GM10248 (cell line): Measurements from ENCODE around the gene SLC25A13.

ENCODE experiments used
- CTCF ChIA-PET: fragments of 300-600 bp; sonication (Branson Sonifier 250); formaldehyde crosslinking; extraction: SDS; loops from one replicate; lab custom pipeline; 2021; ENCODE audit warnings: antibody characterized with exemption; lab: Yijun Ruan, JAX
- POLR2A ChIA-PET: fragments of 350-650 bp; sonication (Branson Sonifier 250); formaldehyde crosslinking; extraction: SDS; loops from one replicate; lab custom pipeline; 2020; ENCODE audit warnings: antibody characterized with exemption; lab: Yijun Ruan, JAX
- DNase-seq: peaks from one replicate; pipeline ENCODE4 v3.0.0; 2012; ENCODE audit errors: extremely low spot score
- TF ChIP-seq, protein P1 (sequence below): IDR thresholded peaks from 2 replicates; pipeline ENCODE4 v1.5.1; 2012; ENCODE audit warnings: mild to moderate bottlenecking, low read depth; ENCODE audit errors: extremely low read depth, missing control alignments, control extremely low read depth

SLC25A13 gene

GRCh38 chr7:96349572-96349971, 27.7 kb upstream of the SLC25A13 start:
- ChIA-PET CTCF (interaction anchor here (1.3 kb wide), 1 partner anchor 18 kb away, joined by 3 read pairs; no protein-coding TSS in a partner anchor), POLR2A (no interaction called here)
- TF ChIP-seq, protein P1, sequence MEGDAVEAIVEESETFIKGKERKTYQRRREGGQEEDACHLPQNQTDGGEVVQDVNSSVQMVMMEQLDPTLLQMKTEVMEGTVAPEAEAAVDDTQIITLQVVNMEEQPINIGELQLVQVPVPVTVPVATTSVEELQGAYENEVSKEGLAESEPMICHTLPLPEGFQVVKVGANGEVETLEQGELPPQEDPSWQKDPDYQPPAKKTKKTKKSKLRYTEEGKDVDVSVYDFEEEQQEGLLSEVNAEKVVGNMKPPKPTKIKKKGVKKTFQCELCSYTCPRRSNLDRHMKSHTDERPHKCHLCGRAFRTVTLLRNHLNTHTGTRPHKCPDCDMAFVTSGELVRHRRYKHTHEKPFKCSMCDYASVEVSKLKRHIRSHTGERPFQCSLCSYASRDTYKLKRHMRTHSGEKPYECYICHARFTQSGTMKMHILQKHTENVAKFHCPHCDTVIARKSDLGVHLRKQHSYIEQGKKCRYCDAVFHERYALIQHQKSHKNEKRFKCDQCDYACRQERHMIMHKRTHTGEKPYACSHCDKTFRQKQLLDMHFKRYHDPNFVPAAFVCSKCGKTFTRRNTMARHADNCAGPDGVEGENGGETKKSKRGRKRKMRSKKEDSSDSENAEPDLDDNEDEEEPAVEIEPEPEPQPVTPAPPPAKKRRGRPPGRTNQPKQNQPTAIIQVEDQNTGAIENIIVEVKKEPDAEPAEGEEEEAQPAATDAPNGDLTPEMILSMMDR = no peak
- no peak for DNase-seq

DNA sequence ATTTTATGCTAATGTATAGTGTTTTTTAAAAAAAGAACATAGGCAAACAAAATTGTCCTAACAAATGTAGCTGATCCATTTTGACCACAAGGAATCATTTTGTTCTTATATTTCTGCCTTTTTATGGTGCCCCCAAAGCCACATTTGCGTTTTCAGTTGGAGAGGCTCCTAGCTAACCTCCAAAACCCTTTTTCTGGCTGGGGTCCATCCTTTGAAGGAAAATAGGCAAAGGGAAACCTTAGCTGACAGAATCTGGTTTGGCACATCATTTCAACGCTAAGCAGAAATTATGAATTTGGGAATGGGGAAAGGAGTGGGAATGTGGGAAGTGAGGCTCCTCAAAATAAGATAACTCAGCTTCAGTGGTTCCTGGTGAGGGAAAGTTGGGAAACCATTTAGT, 25.6 kb upstream of the SLC25A13 start:
- CTCF ChIA-PET = interaction anchor here (1.0 kb wide), 1 partner anchor 9 kb away, joined by 5 read pairs; no protein-coding TSS in a partner anchor
- TF ChIP-seq, protein P1 = no peak
- POLR2A ChIA-PET = no interaction called here
- no peak for DNase-seq

DNA sequence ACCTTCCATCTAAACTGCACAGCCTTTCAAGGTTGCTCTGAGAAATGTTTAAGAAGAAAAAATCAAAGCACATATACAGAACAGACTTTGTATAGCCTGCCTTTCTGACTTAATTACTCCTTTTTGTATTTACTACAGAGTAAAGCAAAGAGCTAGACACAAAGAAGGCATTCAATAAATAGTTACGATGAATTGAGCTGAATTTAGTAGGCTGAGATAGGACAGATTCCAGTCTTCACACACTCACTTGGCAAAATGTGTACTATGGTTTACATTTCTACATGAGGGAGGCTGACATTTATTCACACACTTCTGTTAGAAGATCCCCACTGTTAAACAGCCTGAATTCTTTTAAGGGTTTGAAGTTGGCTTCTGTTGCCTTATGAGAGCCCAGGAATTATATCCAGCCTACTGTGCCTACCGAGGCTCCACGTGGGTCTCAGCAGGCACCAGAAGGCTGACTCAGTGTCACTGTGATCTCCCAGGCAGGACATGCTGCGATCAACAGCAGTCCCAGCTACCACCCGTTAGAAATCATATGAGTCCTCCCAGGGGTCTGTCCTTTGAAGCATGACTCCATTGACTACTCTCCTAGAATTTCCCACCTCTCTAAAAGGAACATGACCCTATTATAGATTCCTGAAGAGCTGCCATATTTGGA, 24.5 kb upstream of the SLC25A13 start:
- ChIA-PET POLR2A (no interaction called here), CTCF (interaction anchor here (1.5 to 1.7 kb wide), 2 partner anchors 9 to 122 kb away, joined by 3 to 5 read pairs; no protein-coding TSS in a partner anchor)
- TF ChIP-seq, protein P1 = no peak
- no peak for DNase-seq

- DNase-seq = no peak
- POLR2A ChIA-PET = no interaction called here
- TF ChIP-seq, protein P1 = no peak
- CTCF ChIA-PET = interaction anchor here (1.3 kb wide), 1 partner anchor 16 kb away, joined by 3 read pairs; no protein-coding TSS in a partner anchor
These were observed 22.3 kb upstream of the SLC25A13 start for GRCh38 chr7:96344236-96344635.

- ChIA-PET CTCF (interaction anchor here (1.1 to 1.5 kb wide), 2 partner anchors 9 to 16 kb away, joined by 3 to 4 read pairs; no protein-coding TSS in a partner anchor), POLR2A (no interaction called here)
- TF ChIP-seq, protein P1 = no peak
- DNase-seq = no peak
These were observed 20.2 kb upstream of the SLC25A13 start for GRCh38 chr7:96342049-96342448.

GRCh38 chr7:96337519-96337918, 15.6 kb upstream of the SLC25A13 start:
- ChIA-PET CTCF (interaction anchor here (1.3 kb wide), 1 partner anchor 9 kb away, joined by 5 read pairs; no protein-coding TSS in a partner anchor), POLR2A (no interaction called here)
- no peak for DNase-seq
- TF ChIP-seq, protein P1 = no peak
